Measurements from ENCODE around the gene GRHL1. TPM values are rescaled to one million over a fixed set of nuclear protein-coding genes. Genes with fewer than 3 reads are reported as not detected.

The GRHL1 gene
- polyA plus RNA-seq, 1 donor (not counting 4 experiments of a cell fraction or from before 2014, with no cell fraction given): 7.8 TPM

GRCh38 chr2:9988320-9988719 lies 36.8 kb downstream of the GRHL1 start:
- Histone ChIP-seq H3K9me1 (ENCODE audit: control insufficient read depth, extremely low read depth, insufficient read depth, low read length) (no peaks in the 10 kb centered on the region), H3K79me2 (ENCODE audit: control insufficient read depth, insufficient read depth, low read length) (no peaks in the 10 kb centered on the region), H4K20me1 (ENCODE audit: control insufficient read depth, extremely low read depth, insufficient read depth, low read length) (no peaks in the 10 kb centered on the region), H3K4me2 (ENCODE audit: control insufficient read depth, extremely low read depth, insufficient read depth, low read depth, low read length) (no peak overlapping the region), H3K9me3 (ENCODE audit: control insufficient read depth, low read depth, low read length) (no peaks in the 10 kb centered on the region), H3K36me3 (ENCODE audit: control insufficient read depth in 2 of 2, extremely low read depth in 1 of 2, insufficient read depth in 2 of 2, low read length in 2 of 2) (no peaks in the 10 kb centered on the region), H3K27me3 (ENCODE audit: control insufficient read depth, extremely low read depth, insufficient read depth, low read length) (no peaks in the 10 kb centered on the region), H3K9ac (ENCODE audit: control insufficient read depth, extremely low read depth, insufficient read depth, low read length) (no peak overlapping the region), H3K4me3 (ENCODE audit: control insufficient read depth in 2 of 3, extremely low read depth in 1 of 3, insufficient read depth in 2 of 3, low read depth in 1 of 3, low read length in 3 of 3) (no peak overlapping the region), H3K4me1 (ENCODE audit: control insufficient read depth, extremely low read depth, insufficient read depth, low read length) (no peaks in the 10 kb centered on the region), H2AFZ (ENCODE audit: control insufficient read depth, low read length) (no peak overlapping the region), H3K27ac (ENCODE audit: control insufficient read depth, insufficient read depth, low read length) (no peak overlapping the region)
- TF ChIP-seq EZH2 (IDR thresholded peaks at IDR 0.05; ENCODE audit: low read length) (no peak), CTCF (optimal IDR thresholded peaks at IDR 0.05 in 1 of 3, IDR thresholded peaks at IDR 0.05 in 1 of 3, conservative IDR thresholded peaks at IDR 0.05 in 1 of 3; ENCODE audit: extremely low read depth in 1 of 3, insufficient read depth in 2 of 3, low read length in 3 of 3) (no peak)
- no peak for FAIRE-seq
- dilution Hi-C loops (cut with MboI; ENCODE audit: extremely low pct_ligation_motif_present, low sequenced_read_pairs): no loop called here
- DNase-seq (ENCODE audit: low read depth, low spot score): no peak

GRCh38 chr2:9990736-9991135 lies 39.2 kb downstream of the GRHL1 start:
- Histone ChIP-seq H3K27ac (ENCODE audit: control insufficient read depth, insufficient read depth, low read length) (no peak overlapping the region), H3K4me3 (ENCODE audit: control insufficient read depth in 2 of 3, extremely low read depth in 1 of 3, insufficient read depth in 2 of 3, low read depth in 1 of 3, low read length in 3 of 3) (no peak overlapping the region), H3K4me2 (ENCODE audit: control insufficient read depth, extremely low read depth, insufficient read depth, low read depth, low read length) (no peak overlapping the region), H4K20me1 (ENCODE audit: control insufficient read depth, extremely low read depth, insufficient read depth, low read length) (no peaks in the 10 kb centered on the region), H3K9me1 (ENCODE audit: control insufficient read depth, extremely low read depth, insufficient read depth, low read length) (no peaks in the 10 kb centered on the region), H3K4me1 (ENCODE audit: control insufficient read depth, extremely low read depth, insufficient read depth, low read length) (no peaks in the 10 kb centered on the region), H3K9ac (ENCODE audit: control insufficient read depth, extremely low read depth, insufficient read depth, low read length) (no peak overlapping the region), H3K36me3 (ENCODE audit: control insufficient read depth in 2 of 2, extremely low read depth in 1 of 2, insufficient read depth in 2 of 2, low read length in 2 of 2) (peaks cover 0 to 2% of the 10 kb centered on the region in 2 experiments), H3K27me3 (ENCODE audit: control insufficient read depth, extremely low read depth, insufficient read depth, low read length) (no peaks in the 10 kb centered on the region), H3K9me3 (ENCODE audit: control insufficient read depth, low read depth, low read length) (no peaks in the 10 kb centered on the region), H2AFZ (ENCODE audit: control insufficient read depth, low read length) (no peak overlapping the region), H3K79me2 (ENCODE audit: control insufficient read depth, insufficient read depth, low read length) (no peaks in the 10 kb centered on the region)
- DNase-seq (ENCODE audit: low read depth, low spot score): no peak
- TF ChIP-seq CTCF (optimal IDR thresholded peaks at IDR 0.05 in 1 of 3, IDR thresholded peaks at IDR 0.05 in 1 of 3, conservative IDR thresholded peaks at IDR 0.05 in 1 of 3; ENCODE audit: extremely low read depth in 1 of 3, insufficient read depth in 2 of 3, low read length in 3 of 3) (no peak), EZH2 (IDR thresholded peaks at IDR 0.05; ENCODE audit: low read length) (no peak)
- dilution Hi-C loops (cut with MboI; ENCODE audit: extremely low pct_ligation_motif_present, low sequenced_read_pairs): no loop called here
- no peak for FAIRE-seq
